Naive thymus-derived CD4-positive, alpha-beta T cell (primary cell): Measurements from ENCODE around the gene RASIP1. TPM values are rescaled to one million over a fixed set of nuclear protein-coding genes. Genes with fewer than 3 reads are reported as not detected.

Source experiments
- ATAC-seq: fragments of 150-1000 bp; cut with Tn5 transposase; 2 replicates; pipeline ENCODE4 v1.10.0; 2021; ENCODE audit warnings: mild to moderate bottlenecking, moderate library complexity
- CTCF ChIA-PET: fragments of 350-600 bp; sonication (Branson Sonifier 250); formaldehyde crosslinking; loops from one replicate; lab custom pipeline; 2021; ENCODE audit warnings: antibody characterized with exemption; lab: Charles Lee
- POLR2A ChIA-PET: fragments of 350-600 bp; sonication (Branson Sonifier 250); formaldehyde crosslinking; loops from one replicate; lab custom pipeline; 2021; ENCODE audit warnings: antibody characterized with exemption, inconsistent platforms; lab: Charles Lee
- DNase-seq, 9 donors: peaks; one replicate each; pipeline versions ENCODE4 v3.0.0 to v3.0.0-alpha.2; 2020 to 2022; ENCODE audit warnings: mixed read lengths in 1 of 9
- H3K27ac ChIP-seq: one replicate; pipeline ENCODE4 v1.7.0; 2013; ENCODE audit warnings: mild to moderate bottlenecking, low read depth, low read length, moderate library complexity
- H3K27me3 ChIP-seq, 2 donors: one replicate each; pipeline ENCODE4 v1.7.0; 2013; ENCODE audit warnings: low read length in 2 of 2, mild to moderate bottlenecking in 2 of 2, moderate library complexity in 2 of 2; ENCODE audit not compliant: control insufficient read depth in 2 of 2, insufficient read depth in 2 of 2
- H3K36me3 ChIP-seq, 3 experiments: 1 replicate in 2 of 3; 2 replicates in 1 of 3; pipeline ENCODE4 v1.7.0; 2013; ENCODE audit warnings: low read length in 3 of 3, mild to moderate bottlenecking in 3 of 3, moderate library complexity in 1 of 3; ENCODE audit not compliant: insufficient read depth in 3 of 3, control insufficient read depth in 2 of 3
- H3K4me1 ChIP-seq, 2 donors: one replicate each; pipeline ENCODE4 v1.7.0; 2013; ENCODE audit warnings: low read length in 2 of 2, mild to moderate bottlenecking in 2 of 2, moderate library complexity in 1 of 2; ENCODE audit not compliant: control insufficient read depth in 2 of 2, insufficient read depth in 2 of 2
- H3K4me3 ChIP-seq: 2 replicates; pipeline ENCODE4 v1.7.0; 2013; ENCODE audit warnings: mild to moderate bottlenecking, low read length
- H3K9me3 ChIP-seq, 3 experiments: 1 replicate in 2 of 3; 2 replicates in 1 of 3; pipeline ENCODE4 v1.7.0; 2013; ENCODE audit warnings: low read length in 3 of 3; ENCODE audit not compliant: control insufficient read depth in 2 of 3
- H3K27ac Mint-ChIP-seq, 9 donors: one replicate each; pipeline ENCODE4 v1.8.0; 2020 to 2022; ENCODE audit warnings: mixed read lengths in 9 of 9, mild to moderate bottlenecking in 8 of 9, moderate library complexity in 5 of 9, inconsistent platforms in 2 of 9
- H3K27me3 Mint-ChIP-seq, 5 donors: one replicate each; pipeline ENCODE4 v1.8.0; 2021 to 2022; ENCODE audit warnings: mixed read lengths in 5 of 5, mild to moderate bottlenecking in 1 of 5
- H3K36me3 Mint-ChIP-seq, 5 donors: one replicate each; pipeline ENCODE4 v1.8.0; 2020 to 2022; ENCODE audit warnings: mixed read lengths in 5 of 5, mild to moderate bottlenecking in 3 of 5, inconsistent platforms in 1 of 5
- H3K4me1 Mint-ChIP-seq, 7 donors: one replicate each; pipeline ENCODE4 v1.8.0; 2020 to 2022; ENCODE audit warnings: mixed read lengths in 7 of 7, mild to moderate bottlenecking in 3 of 7, inconsistent platforms in 1 of 7
- H3K4me3 Mint-ChIP-seq, 10 donors: one replicate each; pipeline ENCODE4 v1.8.0; 2020 to 2022; ENCODE audit warnings: mild to moderate bottlenecking in 10 of 10, mixed read lengths in 10 of 10, moderate library complexity in 6 of 10, inconsistent platforms in 2 of 10
- H3K9me3 Mint-ChIP-seq, 11 donors: one replicate each; pipeline ENCODE4 v1.8.0; 2020 to 2022; ENCODE audit warnings: mixed read lengths in 11 of 11, mild to moderate bottlenecking in 4 of 11, inconsistent platforms in 1 of 11, moderate library complexity in 1 of 11
- intact Hi-C, 2 donors: fragments of 100-400 bp; cut with micrococcal nuclease; formaldehyde crosslinking; loops; one replicate each; pipeline ENCODE4 v1.15.1; 2023
- polyA plus RNA-seq, 2 donors: library from polyadenylated mRNA; unstranded; fragments of 300-500 nt; fragmentation: Illumina TruSeq; gene quantifications; one replicate each; pipeline ENCODE4 v1.2.3, GENCODE V29; 2021
- total RNA-seq, 6 experiments: library from RNA in 5 of 6; stranded (reverse) in 5 of 6; gene quantifications; 1 replicate in 5 of 6; 2 replicates in 1 of 6; pipeline ENCODE4 v1.2.3 and lab custom pipeline; 2021 to 2026

RASIP1 gene
- total and polyA plus RNA-seq, 7 experiments from 2014 or later = 0.12 to 0.65 (median 0.17) TPM; not detected in 3

DNA sequence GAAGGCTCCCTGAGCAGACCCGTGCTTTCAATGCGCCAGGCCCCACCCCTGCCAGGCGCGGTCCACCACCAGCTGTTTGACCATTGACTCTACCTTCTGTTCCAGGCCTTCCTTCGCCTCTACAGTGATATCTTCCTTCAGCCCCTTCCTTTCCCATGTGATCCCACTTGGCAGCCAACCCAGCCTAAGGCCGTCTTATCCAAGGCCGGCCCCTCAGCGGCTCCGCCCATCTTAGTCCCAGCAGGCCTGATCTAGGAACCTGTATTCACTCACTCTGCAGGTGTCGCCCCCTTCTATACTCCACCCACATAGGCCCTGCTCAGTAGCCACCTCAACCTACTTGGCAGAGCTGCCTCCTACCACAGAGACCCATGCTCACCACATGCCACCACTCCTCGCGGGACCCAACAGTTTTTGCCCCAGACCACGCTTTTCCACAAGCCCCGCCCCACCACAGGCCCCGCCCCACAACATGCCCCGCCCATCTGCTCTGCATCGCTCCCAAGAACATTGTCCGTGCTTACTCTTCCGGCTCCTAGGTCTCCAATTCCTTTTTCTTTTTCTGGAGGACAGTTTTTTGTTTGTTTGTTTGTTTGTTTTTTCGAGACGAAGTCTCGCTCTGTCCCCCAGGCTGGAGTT is 2.9 kb downstream of the RASIP1 start:
- CTCF ChIA-PET = interaction anchor here (0.7 kb wide), 1 partner anchor 48 kb away, joined by 3 read pairs; no protein-coding TSS in a partner anchor
- DNase-seq = no peak

DNA sequence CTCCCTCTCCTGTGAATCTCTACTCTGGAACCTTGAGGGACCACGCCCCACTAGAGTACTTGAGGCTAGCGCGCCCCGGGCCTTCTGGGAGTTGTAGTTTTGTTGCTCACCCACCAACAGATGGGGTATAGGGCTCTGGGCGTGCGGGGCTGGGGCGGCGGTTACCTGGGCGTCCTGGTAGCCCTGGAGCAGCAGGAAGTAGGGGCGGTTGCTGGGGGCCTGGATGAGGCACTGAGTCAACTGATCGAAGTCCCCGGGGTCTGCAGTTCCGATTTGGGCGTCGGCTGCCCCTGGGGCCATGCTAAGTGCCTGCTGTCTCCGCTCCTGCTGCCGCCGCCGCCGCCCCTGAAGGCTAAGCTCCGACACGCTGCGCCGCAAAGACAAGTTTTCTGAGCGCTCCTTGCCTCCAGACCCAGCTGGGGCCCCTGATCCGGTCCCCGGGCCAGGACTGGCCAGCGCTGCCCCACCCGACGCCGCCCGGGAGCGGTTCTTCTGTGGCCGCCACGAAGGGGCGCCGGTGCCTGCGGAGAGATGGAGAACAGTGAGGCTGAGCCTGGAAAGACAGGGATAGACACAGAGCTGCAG is 5.3 kb downstream of the RASIP1 start:
- intact Hi-C loops = loop anchor here (5.0 kb wide), 3 partner anchors 38 to 243 kb away; partner anchors contain the start of gene FUT2 (in 1 of the 2)
- H3K4me1 ChIP-seq = peaks cover 4 to 11% of the 10 kb centered on the region in 2 donors
- peaks cover 0 to 7% (median 5%) of the 10 kb centered on the region in 5 donors for H3K36me3 Mint-ChIP-seq
- H3K4me3 Mint-ChIP-seq = no peak overlapping the region
- ChIA-PET CTCF (interaction anchor here (0.7 kb wide), 1 partner anchor 340 kb away, joined by 4 read pairs; no protein-coding TSS in a partner anchor), POLR2A (interaction anchor here (0.6 kb wide), 1 partner anchor 46 kb away, joined by 3 read pairs; no protein-coding TSS in a partner anchor)
- H3K9me3 Mint-ChIP-seq = peaks cover 0 to 6% (median 0%) of the 10 kb centered on the region in 11 donors
- H3K36me3 ChIP-seq = no peaks in the 10 kb centered on the region
- H3K9me3 ChIP-seq = no peaks in the 10 kb centered on the region
- DNase-seq (no peak), ATAC-seq (no peak)
- no peaks in the 10 kb centered on the region for H3K27me3 ChIP-seq
- H3K27me3 Mint-ChIP-seq = peaks cover 0 to 9% (median 6%) of the 10 kb centered on the region in 5 donors
- no peak overlapping the region for H3K4me3 ChIP-seq
- no peak overlapping the region for H3K27ac ChIP-seq
- peaks cover 0 to 10% (median 6%) of the 10 kb centered on the region in 7 donors for H3K4me1 Mint-ChIP-seq
- no peak overlapping the region for H3K27ac Mint-ChIP-seq

More for the DNA sequence above, 2.9 kb downstream of the RASIP1 start:
- no peaks in the 10 kb centered on the region for H3K27me3 ChIP-seq
- H3K4me3 ChIP-seq = no peak overlapping the region
- intact Hi-C loops = loop anchor here (5.0 kb wide), 3 partner anchors 40 to 245 kb away; partner anchors contain the start of gene FUT2 (in 1 of the 2)
- Mint-ChIP-seq H3K9me3 (peaks cover 0 to 2% (median 0%) of the 10 kb centered on the region in 11 donors), H3K27ac (peak overlapping the region in 3 of 9 donors; percentile 46 to 67 (median 56)), H3K27me3 (peaks cover 0 to 15% (median 0%) of the 10 kb centered on the region in 5 donors), H3K4me3 (peak overlapping the region in 4 of 10 donors; percentile 33 to 57 (median 38)), H3K36me3 (no peaks in the 10 kb centered on the region), H3K4me1 (peaks cover 7 to 22% (median 17%) of the 10 kb centered on the region in 7 donors)
- ATAC-seq = no peak
- peaks cover 4 to 26% of the 10 kb centered on the region in 2 donors for H3K4me1 ChIP-seq
- no peak overlapping the region for H3K27ac ChIP-seq
- no peaks in the 10 kb centered on the region for H3K36me3 ChIP-seq
- no peaks in the 10 kb centered on the region for H3K9me3 ChIP-seq
- POLR2A ChIA-PET = interaction anchor here (0.5 to 2.0 kb wide), 5 partner anchors 10 to 1159 kb away, joined by 3 to 6 read pairs (median 3); no protein-coding TSS in a partner anchor

DNA sequence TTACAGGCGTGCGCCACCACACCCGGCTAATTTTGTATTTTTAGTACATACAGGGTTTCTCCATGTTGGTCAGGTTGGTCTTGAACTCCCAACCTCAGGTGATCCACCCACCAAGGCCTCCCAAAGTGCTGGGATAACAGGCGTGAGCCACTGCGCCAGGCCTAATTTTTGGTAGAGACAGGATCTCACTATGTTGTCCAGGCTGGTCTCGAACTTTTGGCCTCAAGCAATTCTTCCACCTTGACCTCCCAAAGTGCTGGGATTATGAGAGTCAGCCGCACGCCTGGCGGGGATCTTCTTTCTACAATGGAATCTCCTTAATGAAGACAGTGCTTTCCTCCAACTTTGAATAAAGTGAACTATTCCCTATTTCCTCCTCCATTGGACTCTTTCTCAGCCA is 5.8 kb downstream of the RASIP1 start:
- no peak overlapping the region for H3K27ac ChIP-seq
- Mint-ChIP-seq H3K4me1 (peaks cover 0 to 5% (median 4%) of the 10 kb centered on the region in 7 donors), H3K27me3 (peaks cover 0 to 9% (median 3%) of the 10 kb centered on the region in 5 donors), H3K36me3 (peaks cover 0 to 7% (median 5%) of the 10 kb centered on the region in 5 donors), H3K27ac (no peak overlapping the region), H3K9me3 (peaks cover 0 to 6% (median 0%) of the 10 kb centered on the region in 11 donors), H3K4me3 (no peak overlapping the region)
- H3K36me3 ChIP-seq = no peaks in the 10 kb centered on the region
- CTCF ChIA-PET = interaction anchor here (0.6 kb wide), 1 partner anchor 905 kb away, joined by 4 read pairs; the partner anchor contains the start of gene RRAS
- DNase-seq (no peak), ATAC-seq (no peak)
- peaks cover under 1 to 6% of the 10 kb centered on the region in 2 donors for H3K4me1 ChIP-seq
- no peak overlapping the region for H3K4me3 ChIP-seq
- POLR2A ChIA-PET = no interaction called here
- no peaks in the 10 kb centered on the region for H3K27me3 ChIP-seq
- no peaks in the 10 kb centered on the region for H3K9me3 ChIP-seq
- intact Hi-C loops = loop anchor here (5.0 kb wide), 3 partner anchors 37 to 242 kb away; partner anchors contain the start of gene FUT2 (in 1 of the 2)

DNA sequence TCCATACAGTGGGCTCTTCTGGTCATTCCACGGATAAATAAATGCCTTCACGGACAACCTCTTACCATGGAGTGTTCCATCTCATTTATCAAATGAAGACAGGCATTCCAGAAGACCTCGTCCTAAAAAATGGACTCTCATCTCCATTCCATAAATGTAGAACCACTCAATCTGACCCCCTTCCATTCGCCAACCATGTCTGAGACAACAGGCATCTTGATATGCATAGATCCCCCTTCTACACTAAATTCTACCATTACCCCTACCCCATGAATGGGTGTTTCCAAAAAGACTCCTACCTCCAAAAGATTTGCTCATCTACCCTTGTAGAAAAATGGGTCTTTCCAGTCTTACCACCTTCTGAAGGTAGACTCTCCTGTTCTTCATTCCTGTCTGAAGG is 9.0 kb downstream of the RASIP1 start:
- POLR2A ChIA-PET = no interaction called here
- no peak overlapping the region for H3K27ac ChIP-seq
- CTCF ChIA-PET = no interaction called here
- H3K4me3 ChIP-seq = no peak overlapping the region
- no peak for ATAC-seq
- no peaks in the 10 kb centered on the region for H3K36me3 ChIP-seq
- peaks cover 0 to 9% (median 0%) of the 10 kb centered on the region in 5 donors for H3K27me3 Mint-ChIP-seq
- no peaks in the 10 kb centered on the region for H3K27me3 ChIP-seq
- peaks cover 3 to 15% (median 9%) of the 10 kb centered on the region in 5 donors for H3K36me3 Mint-ChIP-seq
- peaks cover 0 to 8% (median 0%) of the 10 kb centered on the region in 3 experiments for H3K9me3 ChIP-seq
- peaks cover 5 to 12% (median 9%) of the 10 kb centered on the region in 7 donors for H3K4me1 Mint-ChIP-seq
- no peak for DNase-seq
- intact Hi-C loops = no loop called here
- peak overlapping the region in 1 of 9 donors; percentile 7 for H3K27ac Mint-ChIP-seq
- no peak overlapping the region for H3K4me3 Mint-ChIP-seq
- peaks cover 0 to 6% of the 10 kb centered on the region in 2 donors for H3K4me1 ChIP-seq
- H3K9me3 Mint-ChIP-seq = peaks cover 0 to 13% (median 3%) of the 10 kb centered on the region in 11 donors

DNA sequence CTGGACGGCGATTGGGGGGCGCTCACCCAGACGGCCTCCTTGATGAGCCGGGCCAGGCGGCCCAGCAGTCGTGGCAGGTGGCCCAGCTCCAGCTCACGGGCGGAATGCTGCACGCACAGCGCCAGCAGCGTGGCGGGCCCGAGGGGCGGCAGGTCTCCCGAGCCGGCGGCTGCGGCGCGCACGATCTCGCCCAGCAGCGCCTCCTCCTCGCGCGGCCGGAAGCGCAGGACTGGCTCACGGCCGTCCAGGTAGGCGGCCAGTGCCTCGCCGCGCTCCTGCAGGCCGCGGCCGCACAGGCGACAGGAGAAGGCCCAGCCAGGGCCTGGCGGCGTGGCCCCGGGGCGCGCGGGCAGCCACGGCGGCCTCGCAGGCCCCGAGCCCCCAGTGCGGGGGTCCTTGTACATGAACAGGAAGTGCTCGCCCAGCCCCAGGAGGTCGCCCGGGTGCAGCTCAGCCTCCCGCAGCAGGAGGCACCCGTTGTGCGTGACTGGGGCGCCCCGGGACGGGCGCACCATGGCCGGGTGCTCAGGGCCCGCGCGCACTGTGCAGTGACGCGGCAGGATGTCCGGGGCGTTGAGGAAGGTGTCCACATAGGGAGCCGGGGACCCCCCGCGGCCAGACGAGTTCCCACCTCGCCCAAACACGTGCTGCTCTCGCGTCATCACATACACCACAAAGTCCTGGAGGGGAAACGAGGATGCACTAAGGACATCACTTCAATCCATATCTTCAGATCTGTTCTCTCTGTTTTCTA is 11.3 kb downstream of the RASIP1 start:
- Histone ChIP-seq H3K4me1 (peaks cover 0 to 19% of the 10 kb centered on the region in 2 donors), H3K4me3 (no peak overlapping the region), H3K9me3 (peaks cover 0 to 10% (median 0%) of the 10 kb centered on the region in 3 experiments), H3K27me3 (no peaks in the 10 kb centered on the region), H3K27ac (no peak overlapping the region), H3K36me3 (no peaks in the 10 kb centered on the region)
- DNase-seq (no peak), ATAC-seq (no peak)
- H3K4me1 Mint-ChIP-seq = peaks cover 19 to 28% (median 26%) of the 10 kb centered on the region in 7 donors
- H3K36me3 Mint-ChIP-seq = peaks cover 9 to 29% (median 21%) of the 10 kb centered on the region in 5 donors
- ChIA-PET CTCF (no interaction called here), POLR2A (no interaction called here)
- intact Hi-C loops = loop anchor here in 1 of 2 donors (10.0 kb wide), 1 partner anchor 1146 kb away; the partner anchor contains the start of genes AKT1S1 and TBC1D17
- H3K27ac Mint-ChIP-seq = no peak overlapping the region
- H3K27me3 Mint-ChIP-seq = peaks cover 0 to 9% (median 0%) of the 10 kb centered on the region in 5 donors
- peaks cover 0 to 25% (median 15%) of the 10 kb centered on the region in 11 donors for H3K9me3 Mint-ChIP-seq
- no peak overlapping the region for H3K4me3 Mint-ChIP-seq
